ENCODE measurements around the gene TMEM184B.
A peak's percentile ranks its signal among the peaks of the same experiment; 100 is the strongest.

Gene TMEM184B

GRCh38 chr22:38272373-38273134, at the start of gene TMEM184B:
TSS of gene TMEM184B (minus strand) at chr22:38273010. CDS start at chr22:38247961, 25,049 bp downstream.
- DNase-seq: peak in 49 of 56 donors; percentile 20 to 86 (median 71)

- DNase-seq: no peak
Observed at GRCh38 chr22:38320605-38321402, 48.0 kb upstream of the TMEM184B start.

GRCh38 chr22:38318792-38319773, 46.3 kb upstream of the TMEM184B start:
- DNase-seq: no peak

GRCh38 chr22:38317995-38318715, 45.3 kb upstream of the TMEM184B start:
- peak in 3 of 56 donors; percentile 15 to 47 (median 22) for DNase-seq

GRCh38 chr22:38317122-38317994, 44.5 kb upstream of the TMEM184B start, which contains the start of gene CSNK1E:
TSS of gene CSNK1E (minus strand) at chr22:38317433. CDS start at chr22:38314157, 3,276 bp downstream.
- DNase-seq: peak in 46 of 56 donors; percentile 32 to 86 (median 66)

GRCh38 chr22:38316364-38317121, 43.7 kb upstream of the TMEM184B start:
- DNase-seq: peak in 53 of 56 donors; percentile 22 to 84 (median 69)

GRCh38 chr22:38315823-38316363, 43.1 kb upstream of the TMEM184B start:
- peak in 5 of 56 donors; percentile 38 to 65 (median 49) for DNase-seq

GRCh38 chr22:38314933-38315822, 42.4 kb upstream of the TMEM184B start:
- peak in 23 of 56 donors; percentile 22 to 66 (median 45) for DNase-seq

GRCh38 chr22:38314051-38314932, 41.5 kb upstream of the TMEM184B start:
- DNase-seq: peak in 1 of 56 donors; percentile 49

- peak in 21 of 56 donors; percentile 15 to 86 (median 41) for DNase-seq
Observed at GRCh38 chr22:38313384-38313955, 40.7 kb upstream of the TMEM184B start.

GRCh38 chr22:38312261-38312800, 39.5 kb upstream of the TMEM184B start:
- no peak for DNase-seq

- DNase-seq: no peak
Observed at GRCh38 chr22:38311323-38311620, 38.5 kb upstream of the TMEM184B start.

- DNase-seq: peak in 1 of 56 donors; percentile 33
Observed at GRCh38 chr22:38310518-38311322, 37.9 kb upstream of the TMEM184B start.
